ENCODE results near the gene HOXA3.

- TF ChIP-seq, protein P1, sequence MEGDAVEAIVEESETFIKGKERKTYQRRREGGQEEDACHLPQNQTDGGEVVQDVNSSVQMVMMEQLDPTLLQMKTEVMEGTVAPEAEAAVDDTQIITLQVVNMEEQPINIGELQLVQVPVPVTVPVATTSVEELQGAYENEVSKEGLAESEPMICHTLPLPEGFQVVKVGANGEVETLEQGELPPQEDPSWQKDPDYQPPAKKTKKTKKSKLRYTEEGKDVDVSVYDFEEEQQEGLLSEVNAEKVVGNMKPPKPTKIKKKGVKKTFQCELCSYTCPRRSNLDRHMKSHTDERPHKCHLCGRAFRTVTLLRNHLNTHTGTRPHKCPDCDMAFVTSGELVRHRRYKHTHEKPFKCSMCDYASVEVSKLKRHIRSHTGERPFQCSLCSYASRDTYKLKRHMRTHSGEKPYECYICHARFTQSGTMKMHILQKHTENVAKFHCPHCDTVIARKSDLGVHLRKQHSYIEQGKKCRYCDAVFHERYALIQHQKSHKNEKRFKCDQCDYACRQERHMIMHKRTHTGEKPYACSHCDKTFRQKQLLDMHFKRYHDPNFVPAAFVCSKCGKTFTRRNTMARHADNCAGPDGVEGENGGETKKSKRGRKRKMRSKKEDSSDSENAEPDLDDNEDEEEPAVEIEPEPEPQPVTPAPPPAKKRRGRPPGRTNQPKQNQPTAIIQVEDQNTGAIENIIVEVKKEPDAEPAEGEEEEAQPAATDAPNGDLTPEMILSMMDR (IDR thresholded peaks at IDR 0.05; ENCODE audit: low read depth, low read length, poor library complexity, severe bottlenecking) = no peak
- TF ChIP-seq EZH2phosphoT487 (IDR thresholded peaks at IDR 0.05; ENCODE audit: borderline replicate concordance, low read length) = no peak
Measured at GRCh38 chr7:27100694-27101170, 51.7 kb downstream of the HOXA3 start.

All from DOHH2 (cell line).